GM18519 (cell line): Measurements from ENCODE around the gene CDNF.
"Not testable (repeated sequence)": the region's sequence is repeated elsewhere in the genome, so short reads cannot be mapped to it uniquely, and the experiment has no call there.

Source experiments
- ATAC-seq: cut with Tn5 transposase; IDR thresholded peaks from one replicate; pipeline ENCODE4 v1.9.1; 2021; ENCODE audit warnings: mild to moderate bottlenecking, moderate library complexity; ENCODE audit not compliant: unreplicated experiment, low FRiP score

Gene CDNF

DNA sequence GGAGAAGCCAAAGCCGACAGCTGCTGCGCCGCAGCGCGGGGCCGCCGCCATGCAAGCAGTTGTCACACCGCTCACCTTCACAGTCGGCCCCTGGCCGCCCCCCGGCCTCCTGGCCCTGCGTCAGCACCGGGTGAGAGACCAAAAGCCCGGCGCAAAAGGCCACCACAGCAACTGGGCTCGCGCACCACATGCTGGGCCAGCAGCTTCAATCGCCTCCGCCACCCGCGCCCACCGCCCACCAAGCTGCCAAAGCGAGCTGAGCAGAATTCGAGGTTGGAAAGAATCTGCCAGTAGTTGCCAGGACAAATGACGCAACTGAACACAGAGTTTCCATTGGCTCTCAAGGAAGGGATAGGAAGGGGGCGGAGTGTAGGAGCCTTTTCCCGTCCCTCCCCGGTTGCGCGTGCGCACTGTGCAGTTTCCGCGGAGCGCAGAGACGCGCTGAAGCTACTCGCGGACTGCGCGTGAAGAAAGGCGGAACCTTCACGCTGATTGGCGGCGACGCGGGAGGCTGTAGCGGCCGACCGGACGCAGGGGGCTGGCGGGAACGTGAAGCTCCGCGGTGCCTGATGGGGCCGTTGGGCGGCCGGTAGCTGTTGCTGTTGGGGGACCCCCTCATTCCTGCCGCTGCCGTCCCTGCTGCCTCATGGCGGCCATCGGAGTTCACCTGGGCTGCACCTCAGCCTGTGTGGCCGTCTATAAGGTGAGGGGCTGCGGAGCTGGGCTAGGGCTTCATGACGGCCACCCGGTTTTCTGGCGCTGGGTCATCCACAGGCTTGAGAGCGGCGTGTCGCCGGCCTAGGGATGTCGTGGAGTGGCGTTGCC, at the start of gene CDNF, which contains the start of the genes HSPA14 and MSANTD7:
TSS of gene CDNF (minus strand) at position 281 of the 825 bp plus-strand sequence. CDS start at position 190, 91 bp downstream.
TSS of gene HSPA14 (plus strand) at position 550 of the 825 bp plus-strand sequence. CDS start at position 647, 97 bp downstream.
TSS of gene MSANTD7 (plus strand) at position 550 of the 825 bp plus-strand sequence. CDS start 3,979 bp downstream, outside the sequence.
- peak; percentile 90 for ATAC-seq

DNA sequence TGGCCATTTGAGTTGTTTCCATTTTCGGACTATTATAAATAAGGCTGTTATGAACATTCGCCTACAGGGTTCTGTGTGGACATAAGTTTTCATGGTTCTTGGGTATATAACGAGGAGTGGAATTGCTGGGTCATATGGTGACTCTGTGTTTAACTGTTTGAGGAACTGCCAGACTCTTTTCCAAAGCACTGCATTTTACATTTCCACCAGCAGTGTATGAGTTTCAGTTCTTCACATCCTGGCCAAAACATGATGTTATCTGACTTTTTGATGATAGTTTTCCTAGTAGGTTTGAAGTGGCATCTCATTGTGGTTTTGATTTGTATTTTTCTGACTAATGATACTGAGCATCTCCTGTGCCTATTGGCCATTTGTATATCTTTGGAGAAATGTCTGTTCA, 46.2 kb upstream of the CDNF start:
- ATAC-seq = no peak

DNA sequence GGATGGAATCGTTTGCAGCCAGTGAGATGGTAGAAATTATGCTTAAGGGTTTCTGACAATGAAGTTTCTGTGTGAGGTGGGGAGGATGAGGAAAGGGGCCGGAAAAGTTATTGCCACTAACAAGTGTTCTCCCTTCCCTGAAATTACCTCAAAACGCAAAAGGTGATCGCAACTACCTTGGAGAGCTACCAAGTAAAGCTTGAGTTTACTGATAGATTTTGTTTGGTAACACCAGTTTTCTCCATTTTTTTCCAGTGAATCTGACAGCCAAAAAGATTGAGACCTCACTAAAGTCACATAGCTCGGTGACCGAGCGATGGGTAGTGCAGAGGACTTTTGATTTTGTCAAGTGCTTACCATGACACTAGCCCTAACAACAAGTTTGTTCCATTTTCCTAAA, 42.4 kb upstream of the CDNF start:
- no peak for ATAC-seq

DNA sequence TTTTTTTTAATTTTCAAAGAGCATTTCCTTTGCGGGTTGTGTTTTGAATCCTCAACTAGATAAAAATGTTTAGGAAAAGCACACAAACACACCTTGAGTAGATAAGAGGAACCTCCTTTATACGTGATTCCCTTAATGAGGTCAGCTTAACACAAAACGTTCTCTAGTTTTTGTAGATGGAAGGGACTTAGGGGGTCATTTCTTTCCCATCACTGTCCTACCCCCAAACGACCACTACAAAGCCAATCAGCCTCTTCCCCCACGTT, 42.0 kb upstream of the CDNF start:
- no peak for ATAC-seq

DNA sequence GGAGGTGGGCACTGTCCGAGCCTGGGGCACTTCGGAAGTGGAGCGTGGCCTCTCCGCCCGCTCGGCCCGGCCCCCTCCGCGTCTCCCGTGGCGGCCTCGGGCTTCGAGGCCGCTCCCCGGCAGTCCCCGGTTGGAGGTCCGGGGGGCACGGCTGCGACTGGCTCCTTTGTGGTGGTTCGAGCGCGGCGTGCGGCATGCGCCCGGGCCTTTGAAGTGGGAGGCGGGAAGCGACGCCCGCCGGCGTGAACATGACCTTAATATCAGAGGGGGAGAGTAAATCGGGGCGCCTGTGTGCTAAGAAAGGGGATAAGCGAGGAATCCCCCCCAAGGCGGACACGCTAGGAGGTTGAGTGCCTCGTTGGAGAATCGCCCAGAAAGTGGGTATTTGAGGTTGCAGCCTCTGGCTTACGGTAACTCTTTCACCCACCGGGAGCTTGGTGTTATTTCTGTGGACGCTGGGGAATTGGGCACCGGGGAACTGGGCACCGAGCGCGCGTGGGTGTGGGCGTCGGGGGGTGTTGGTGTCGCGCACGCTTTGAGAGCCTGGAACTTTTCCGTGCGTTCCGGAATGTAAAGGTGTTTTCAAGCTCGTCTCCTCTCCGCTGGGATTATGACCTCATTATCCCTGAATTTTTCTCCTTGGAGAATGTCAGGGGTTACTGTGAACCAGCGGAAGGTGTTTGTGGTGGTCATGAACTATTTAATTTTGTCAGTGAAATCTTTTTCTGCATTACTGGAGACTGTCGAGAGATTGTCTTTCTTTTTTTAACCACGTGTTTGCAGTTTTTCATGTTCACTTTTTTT, 41.5 kb upstream of the CDNF start:
- ATAC-seq = no peak

DNA sequence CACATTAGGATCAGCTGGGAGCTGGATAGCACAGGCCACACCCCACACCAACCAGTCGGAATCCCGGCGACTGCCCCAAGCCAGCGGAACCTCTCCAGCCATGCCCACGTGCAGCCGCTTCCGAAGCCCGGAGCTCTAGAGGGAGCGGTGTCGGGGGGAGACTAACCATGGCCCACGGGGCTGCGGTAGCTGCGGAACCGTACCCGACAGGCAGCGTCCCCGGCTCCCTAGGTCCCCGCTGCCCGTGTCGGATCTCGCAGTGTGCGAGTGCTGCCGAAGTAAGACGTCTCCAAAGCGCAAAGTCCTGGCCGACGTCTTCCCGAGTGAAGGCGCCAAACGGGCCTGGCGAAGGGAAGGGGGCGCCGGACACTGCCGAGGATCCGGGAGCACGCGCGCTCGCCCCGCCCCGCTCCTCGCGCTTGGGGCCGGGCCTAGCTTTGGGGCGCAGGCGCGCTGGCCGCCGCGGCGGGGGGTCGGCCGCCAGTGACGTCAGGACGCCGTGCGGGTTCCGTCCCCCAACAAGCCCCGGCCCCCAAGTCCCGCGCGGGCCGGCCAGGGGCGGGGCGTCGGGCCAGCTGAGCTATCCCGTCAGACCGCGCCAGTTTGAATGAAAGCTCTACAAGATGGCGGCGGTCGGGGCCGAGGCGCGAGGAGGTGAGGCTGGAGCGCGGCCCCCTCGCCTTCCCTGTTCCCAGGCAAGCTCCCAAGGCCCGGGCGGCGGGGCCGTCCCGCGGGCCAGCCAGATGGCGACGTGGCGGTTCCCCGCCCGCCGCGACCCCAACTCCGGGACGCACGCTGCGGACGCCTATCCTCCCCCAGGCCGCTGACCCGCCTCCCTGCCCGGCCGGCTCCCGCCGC, 40.7 kb upstream of the CDNF start, which contains the start of gene SUV39H2:
TSS of gene SUV39H2 (plus strand) at position 601 of the 858 bp plus-strand sequence. CDS start at position 624, 23 bp downstream.
- peak; percentile 75 for ATAC-seq

DNA sequence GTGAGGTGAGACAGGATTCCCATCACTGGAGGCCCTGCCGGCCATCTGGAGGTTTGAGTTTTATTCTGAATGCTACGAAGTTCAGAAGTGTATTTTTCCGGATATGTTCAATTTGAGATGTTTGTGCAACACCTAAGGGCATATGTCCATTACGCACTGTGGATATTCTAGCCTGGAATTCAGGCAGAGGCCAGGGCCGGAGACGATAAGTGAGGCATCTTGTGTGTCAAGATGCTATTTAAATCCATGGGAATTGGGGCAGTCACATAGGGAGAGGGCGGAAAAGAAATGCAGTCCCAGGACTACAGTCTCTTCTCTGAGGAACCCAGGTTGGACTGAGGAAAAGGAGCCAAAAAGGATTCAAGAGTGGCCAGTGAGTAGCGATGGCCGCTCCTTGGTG, 38.9 kb upstream of the CDNF start:
- no peak for ATAC-seq

DNA sequence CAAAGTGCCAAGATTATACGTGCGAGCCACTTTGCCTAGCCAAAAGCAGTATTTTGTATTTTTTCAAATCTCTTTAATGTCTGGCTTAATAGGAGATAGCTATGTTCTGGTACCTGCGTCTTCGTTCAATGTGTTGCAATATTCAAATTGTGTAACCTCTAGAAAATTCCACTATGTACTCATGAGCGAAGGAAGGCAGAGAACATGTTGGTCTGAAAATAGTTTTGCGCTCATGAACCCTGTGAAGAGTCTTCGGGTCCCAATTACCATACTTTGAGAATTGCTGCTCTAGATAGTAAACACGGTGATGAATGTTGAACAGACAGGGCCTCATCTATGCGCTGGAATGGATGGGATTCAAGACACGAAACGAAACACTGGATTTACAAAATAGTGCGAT, 38.1 kb upstream of the CDNF start:
- no peak for ATAC-seq

DNA sequence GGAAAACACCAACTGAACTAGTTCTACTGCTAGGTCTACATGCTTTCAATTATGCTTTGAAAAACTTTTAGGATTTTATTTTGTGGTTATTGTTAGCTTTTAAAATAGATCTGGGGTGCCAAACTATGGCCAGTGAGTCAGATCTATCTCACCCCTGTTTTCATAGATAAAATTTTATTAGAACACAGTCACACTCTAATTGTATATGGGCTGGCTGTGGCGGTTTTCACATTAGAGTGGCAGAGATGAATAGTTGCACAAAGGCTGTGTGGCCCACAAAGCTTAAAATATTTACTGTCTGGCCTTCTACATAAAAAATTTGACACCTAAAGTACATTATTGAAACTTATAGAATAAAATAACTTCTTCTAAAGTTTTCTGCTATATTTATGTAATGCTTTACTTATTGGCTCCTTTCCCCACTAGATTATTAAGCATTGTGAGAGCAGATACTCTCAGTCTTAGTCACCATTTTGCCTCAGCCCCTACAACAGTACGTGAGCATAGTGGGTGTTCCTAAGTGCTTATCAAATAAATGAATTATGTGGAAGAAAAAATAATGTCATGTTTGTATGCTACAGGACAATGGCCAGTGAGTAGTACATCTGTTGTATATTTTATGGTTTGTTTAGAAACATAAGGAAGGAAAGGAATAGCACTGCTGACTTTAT, 35.4 kb upstream of the CDNF start:
- no peak for ATAC-seq

DNA sequence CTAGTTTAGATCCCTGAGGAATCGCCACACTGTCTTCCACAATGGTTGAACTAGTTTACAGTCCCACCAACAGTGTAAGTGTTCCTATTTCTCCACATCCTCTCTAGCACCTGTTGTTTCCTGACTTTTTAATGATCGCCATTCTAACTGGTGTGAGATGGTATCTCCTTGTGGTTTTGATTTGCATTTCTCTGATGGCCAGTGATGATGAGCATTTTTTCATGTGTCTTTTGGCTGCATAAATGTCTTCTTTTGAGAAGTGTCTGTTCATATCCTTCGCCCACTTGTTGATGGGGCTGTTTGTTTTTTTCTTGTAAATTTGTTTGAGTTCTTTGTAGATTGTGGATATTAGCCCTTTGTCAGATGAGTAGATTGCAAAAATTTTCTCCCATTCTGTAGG, 27.0 kb upstream of the CDNF start:
- ATAC-seq = not testable (repeated sequence)

DNA sequence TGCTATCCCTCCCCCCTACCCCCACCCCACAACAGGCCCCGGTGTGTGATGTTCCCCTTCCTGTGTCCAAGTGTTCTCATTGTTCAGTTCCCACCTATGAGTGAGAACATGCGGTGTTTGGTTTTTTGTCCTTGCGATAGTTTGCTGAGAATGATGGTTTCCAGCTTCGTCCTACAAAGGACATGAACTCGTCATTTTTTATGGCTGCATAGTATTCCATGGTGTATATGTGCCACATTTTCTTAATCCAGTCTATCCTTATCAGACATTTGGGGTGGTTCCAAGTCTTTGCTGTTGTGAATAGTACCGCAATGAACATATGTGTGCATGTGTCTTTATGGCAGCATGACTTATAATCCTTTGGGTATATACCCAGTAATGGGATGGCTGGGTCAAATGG, 26.6 kb upstream of the CDNF start:
- not testable (repeated sequence) for ATAC-seq

DNA sequence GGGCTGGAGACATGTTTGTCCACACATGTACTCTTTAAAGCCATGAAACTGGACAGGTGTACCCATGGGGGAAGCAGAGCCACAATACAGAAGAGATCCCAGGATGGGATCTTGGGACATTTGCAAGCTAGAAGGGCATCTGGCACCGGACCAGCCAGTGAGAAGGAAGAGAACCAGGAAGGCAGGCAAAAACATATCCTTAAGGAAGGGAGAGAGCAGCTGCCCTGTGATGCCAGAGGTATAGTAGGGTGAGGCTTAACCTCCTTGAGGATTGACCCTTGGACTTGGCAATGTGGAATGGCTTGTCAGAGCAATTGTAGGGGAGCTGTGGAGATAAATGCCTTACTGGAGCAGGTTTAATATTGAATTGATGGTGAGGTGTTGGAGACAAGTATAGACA, 23.0 kb upstream of the CDNF start:
- ATAC-seq = no peak

DNA sequence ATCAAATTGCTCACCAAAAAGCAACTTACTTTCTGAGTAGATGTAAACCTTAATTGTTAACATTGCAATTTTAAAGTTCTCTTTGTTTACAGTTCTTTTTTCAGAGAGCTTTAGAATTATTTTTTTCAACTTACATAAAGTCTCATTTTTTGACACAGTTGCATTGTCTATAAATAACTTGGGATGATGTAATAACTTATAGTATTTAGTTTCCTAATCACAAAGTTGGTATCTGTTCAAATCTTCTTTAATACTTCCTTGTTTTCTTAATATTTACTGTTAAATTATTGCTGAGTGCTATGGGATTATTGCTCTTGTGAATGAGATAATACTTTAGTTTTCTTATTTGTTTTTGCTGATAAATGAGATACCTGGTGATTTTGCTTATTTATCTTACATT, 21.9 kb upstream of the CDNF start:
- no peak for ATAC-seq

DNA sequence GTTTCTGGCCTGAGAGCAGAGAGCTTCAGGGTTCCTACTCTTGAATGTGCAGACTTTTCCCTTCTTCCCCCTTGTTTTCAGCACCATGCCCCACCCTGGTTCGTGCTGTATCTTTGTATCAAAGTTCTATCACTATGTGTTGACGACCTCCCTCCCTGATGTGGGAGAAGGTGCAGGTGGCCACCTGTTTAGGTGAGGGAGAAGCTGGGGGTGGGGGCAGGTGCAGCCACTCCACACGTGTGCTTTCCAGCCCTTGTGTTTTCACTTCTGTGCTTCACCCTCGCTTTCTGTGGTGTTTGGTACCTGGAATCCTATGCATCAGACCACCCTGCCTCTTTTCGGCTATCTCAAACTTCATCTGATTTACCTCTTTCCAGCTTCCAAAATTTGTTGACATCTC, 21.2 kb upstream of the CDNF start:
- ATAC-seq = no peak

DNA sequence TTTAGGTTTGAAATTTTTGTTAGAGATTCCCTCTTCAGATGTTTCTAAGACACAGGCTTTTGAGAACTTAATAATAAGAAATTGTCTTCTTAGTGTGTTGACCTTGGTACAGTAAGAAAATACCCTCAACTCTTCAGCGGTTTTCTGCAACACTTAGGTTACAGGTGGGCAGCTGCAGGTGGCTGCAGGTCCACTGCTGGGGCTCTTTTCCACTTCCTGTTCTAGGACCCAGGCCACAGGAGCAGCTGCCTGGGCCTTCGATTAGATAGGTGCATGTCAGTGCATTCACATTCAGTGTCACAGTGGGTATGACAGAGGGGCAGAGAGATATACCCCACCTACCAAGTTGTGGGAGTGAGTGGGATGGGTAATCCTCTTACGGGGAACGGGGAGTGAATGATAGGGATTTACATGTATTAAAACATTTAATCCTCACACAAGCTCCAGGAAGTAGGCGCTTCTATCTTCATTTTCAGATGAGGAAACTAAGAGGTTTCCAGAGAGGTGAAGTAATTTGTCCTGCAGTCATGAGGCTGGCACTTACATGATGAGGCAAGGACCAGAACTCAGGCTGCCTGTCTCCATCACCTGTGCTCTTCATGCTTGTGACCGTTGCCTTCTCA, 20.6 kb upstream of the CDNF start:
- ATAC-seq = no peak

DNA sequence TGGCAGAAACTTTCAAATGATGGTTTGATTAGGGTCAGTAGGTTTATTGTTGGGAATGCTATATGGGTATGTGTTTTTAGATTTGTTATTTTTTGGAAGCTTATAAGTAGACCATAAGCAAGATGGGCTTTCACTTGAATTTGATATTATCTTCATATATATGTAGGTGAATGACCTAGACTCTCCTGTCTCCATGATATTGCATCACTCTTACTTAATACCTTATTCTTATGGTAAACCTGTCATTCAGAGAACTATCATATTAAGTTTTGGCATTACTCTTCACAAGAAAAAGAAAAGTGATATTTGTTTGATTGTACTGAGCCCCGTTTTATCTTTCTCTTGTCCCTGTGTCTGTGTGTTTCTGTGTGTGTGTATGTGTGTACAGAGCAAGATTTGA, 17.6 kb upstream of the CDNF start:
- ATAC-seq = no peak

DNA sequence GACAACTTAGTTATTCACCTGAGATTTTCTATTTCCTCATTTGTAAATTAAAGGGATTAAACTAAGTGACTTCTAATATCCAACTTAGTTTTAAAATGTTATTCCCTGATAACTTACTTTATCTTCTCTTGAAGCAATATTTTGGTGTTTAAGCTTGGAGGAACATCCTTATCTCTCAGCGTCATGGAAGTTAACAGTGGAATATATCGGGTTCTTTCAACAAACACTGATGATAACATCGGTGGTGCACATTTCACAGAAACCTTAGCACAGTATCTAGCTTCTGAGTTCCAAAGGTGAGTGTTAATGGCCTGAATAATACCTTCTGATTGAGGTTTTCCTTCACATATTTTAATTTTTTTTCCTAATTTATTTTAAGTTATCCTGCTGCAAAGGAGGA, 14.4 kb upstream of the CDNF start:
- no peak for ATAC-seq

DNA sequence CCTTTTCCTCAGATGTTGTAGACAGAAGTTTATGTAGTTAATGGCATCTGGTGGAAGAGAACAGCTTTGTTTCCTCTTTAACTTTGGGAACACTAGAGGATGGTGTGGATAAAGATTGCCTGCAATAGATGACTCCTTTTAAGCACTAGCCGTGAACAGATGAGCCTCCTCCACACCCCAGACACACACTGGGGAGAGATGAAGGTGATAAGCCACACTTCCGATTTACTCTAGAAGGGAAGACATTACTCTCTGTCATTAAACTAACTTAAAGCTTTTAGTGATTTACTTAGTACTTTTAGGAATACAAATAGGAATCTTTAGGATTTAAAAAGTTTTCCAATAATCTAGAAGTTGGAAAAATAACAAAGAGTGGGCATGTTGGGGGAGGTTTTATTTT, 7.1 kb upstream of the CDNF start:
- no peak for ATAC-seq

DNA sequence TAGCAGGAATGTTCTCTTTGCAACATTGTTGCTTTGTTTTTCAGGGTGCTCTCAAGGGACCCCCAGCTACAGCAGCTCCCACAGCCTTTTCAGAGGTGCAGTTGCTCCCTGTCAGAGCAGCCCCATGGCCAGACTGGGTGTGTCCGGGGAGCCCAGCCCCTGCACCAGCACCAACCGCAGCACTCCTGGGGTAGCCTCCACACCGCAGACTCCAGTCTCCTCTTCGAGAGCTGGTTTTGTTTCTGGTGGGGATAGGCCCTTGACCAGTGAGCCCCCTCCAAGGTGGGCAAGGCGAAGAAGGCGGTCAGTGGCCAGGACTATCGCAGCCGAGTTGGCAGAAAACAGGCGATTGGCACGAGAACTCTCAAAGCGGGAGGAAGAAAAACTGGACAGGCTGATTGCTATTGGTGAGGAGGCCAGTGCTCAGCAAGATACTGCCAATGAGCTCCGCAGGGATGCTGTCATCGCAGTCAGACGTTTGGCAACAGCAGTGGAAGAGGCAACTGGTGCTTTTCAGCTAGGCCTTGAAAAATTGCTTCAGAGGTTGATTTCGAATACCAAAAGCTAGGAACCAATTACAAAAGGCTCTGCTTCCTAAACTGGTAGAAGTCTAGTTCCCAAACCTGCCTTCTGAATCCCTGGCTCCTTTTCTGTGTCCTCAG, 5.6 kb upstream of the CDNF start:
- no peak for ATAC-seq
